Measurements from ENCODE around the gene LMO7. TPM values are rescaled to one million over a fixed set of nuclear protein-coding genes. Genes with fewer than 3 reads are reported as not detected.

LMO7 gene
- total and polyA plus RNA-seq, 2 of the 8 experiments (the other 6 are each of a cell fraction or from before 2014, with no cell fraction given) = 8.1 to 28.3 TPM

- DNase-seq (ENCODE audit: low read depth in 1 of 2, low spot score in 2 of 2) (no peak), FAIRE-seq (no peak)
- H4K91ac ChIP-seq (replicated peaks; ENCODE audit: insufficient read length, low read length) = no peak overlapping the region
- H3K27ac ChIP-seq (ENCODE audit: low read depth, low read length) = no peak overlapping the region
- H2AK5ac ChIP-seq (ENCODE audit: low read depth, low read length) = no peak overlapping the region
- no peak overlapping the region for H3K9ac ChIP-seq (replicated peaks in 1 of 4; ENCODE audit: extremely low read depth in 1 of 4, low read depth in 3 of 4, low read length in 3 of 4)
- ChIA-PET CTCF (ENCODE audit: partially characterized antibody) (interaction anchor here (1.4 kb wide), 1 partner anchor 55 kb away, joined by 6 read pairs; no protein-coding TSS in a partner anchor), POLR2A (ENCODE audit: partially characterized antibody) (no interaction called here)
- H3K4me1 ChIP-seq (replicated peaks in 1 of 4; ENCODE audit: control insufficient read depth in 3 of 4, insufficient read depth in 4 of 4, low read length in 3 of 4) = peaks cover 3 to 13% (median 7%) of the 10 kb centered on the region in 4 experiments
- H3K36me3 ChIP-seq (ENCODE audit: control insufficient read depth in 2 of 4, insufficient read depth in 4 of 4, low read length in 3 of 4) = no peaks in the 10 kb centered on the region
- no peak overlapping the region for H4K5ac ChIP-seq (ENCODE audit: insufficient read length, low read depth, low read length)
- H3K56ac ChIP-seq (replicated peaks; ENCODE audit: insufficient read length, low read depth, low read length) = no peak overlapping the region
- H3K79me1 ChIP-seq (ENCODE audit: low read depth, low read length) = no peaks in the 10 kb centered on the region
- no peak overlapping the region for H2BK20ac ChIP-seq (ENCODE audit: low read length)
- no peak for TF ChIP-seq SIX5 (IDR thresholded peaks at IDR 0.05; ENCODE audit: low read depth, low read length)
- no peak overlapping the region for H3K4me3 ChIP-seq (ENCODE audit: extremely low read depth in 1 of 4, insufficient read depth in 2 of 4, low read depth in 3 of 4, low read length in 4 of 4)
- WGBS, 2 experiments (ENCODE audit: extremely low coverage in 1 of 2, insufficient coverage in 1 of 2, insufficient read length in 1 of 2, insufficient replicate concordance in 2 of 2, low coverage in 1 of 2, low lambda C conversion rate in 2 of 2, missing lambda C conversion rate in 1 of 2) = 86% methylated on average over 6 of the region's 6 CpGs; no CpG with 5 or more reads in 1 of the 2 experiments
- no peak overlapping the region for H3K14ac ChIP-seq (ENCODE audit: insufficient read length)
- no peaks in the 10 kb centered on the region for H3K9me3 ChIP-seq (ENCODE audit: insufficient read depth in 2 of 2, low read depth in 1 of 2, low read length in 1 of 2)
- H3K4ac ChIP-seq (replicated peaks; ENCODE audit: insufficient read length, low read depth, low read length) = no peak overlapping the region
- H3K23ac ChIP-seq (ENCODE audit: insufficient read length) = no peak overlapping the region
- H4K8ac ChIP-seq (ENCODE audit: extremely low read depth, insufficient read depth, low read length) = 0 out of 2 replicates have a peak overlapping the region, but pooled peaks have one; percentile 19
- H3K79me2 ChIP-seq (ENCODE audit: control insufficient read depth in 1 of 2, insufficient read depth in 2 of 2, low read length in 2 of 2) = no peaks in the 10 kb centered on the region
- H2BK12ac ChIP-seq (ENCODE audit: low read depth, low read length) = no peak overlapping the region; the same call in 1 of the 2 replicates
- peaks cover 0 to 2% of the 10 kb centered on the region in 2 experiments for H4K20me1 ChIP-seq (replicated peaks in 1 of 2; ENCODE audit: control insufficient read depth in 1 of 2, insufficient read depth in 2 of 2, low read length in 2 of 2)
- peaks cover 10% of the 10 kb centered on the region; the same call in 1 of the 2 replicates for H3K23me2 ChIP-seq (ENCODE audit: low read depth, low read length)
- H2BK5ac ChIP-seq (ENCODE audit: low read depth, low read length) = no peak overlapping the region
- H3K4me2 ChIP-seq (ENCODE audit: insufficient read depth in 1 of 2, low read depth in 2 of 2, low read length in 2 of 2) = no peak overlapping the region
- no peak overlapping the region for H2BK15ac ChIP-seq (ENCODE audit: low read length)
- H2BK120ac ChIP-seq (replicated peaks; ENCODE audit: low read depth, low read length) = no peak overlapping the region
- no peak overlapping the region for H3K18ac ChIP-seq (ENCODE audit: extremely low read depth, low read length)
- H2AFZ ChIP-seq (ENCODE audit: low read length) = no peak overlapping the region
- peaks cover 4 to 24% (median 13%) of the 10 kb centered on the region in 4 experiments for H3K27me3 ChIP-seq (replicated peaks in 1 of 4; ENCODE audit: control insufficient read depth in 3 of 4, extremely low read depth in 1 of 4, insufficient read depth in 3 of 4, low read length in 3 of 4)
These were observed 4.9 kb downstream of the LMO7 start for GRCh38 chr13:75641026-75641425.
